Cardiac ventricle fibroblast (primary cell): ENCODE results near the gene ALB. TPM values are rescaled to one million over a fixed set of nuclear protein-coding genes. Genes with fewer than 3 reads are reported as not detected.

ENCODE experiments used
- total RNA-seq: library from RNA; depleted of rRNA; stranded (reverse); fragments of >200 nt; gene quantifications from 2 replicates; pipeline ENCODE4 v1.2.3, GENCODE V29; 2015

The ALB gene
- not detected in 2 replicates for total RNA-seq

GRCh38 chr4:73404042-73404441 lies at the start of gene ALB:
Gene ALB, plus strand, starts transcription at chr4:73404287. Its CDS starts 41 bp downstream, at chr4:73404328.

GRCh38 chr4:73435984-73436383 lies 31.9 kb downstream of the ALB start, which contains the start of gene AFP:
Gene AFP, plus strand, starts transcription at chr4:73436221. Its CDS starts 42 bp downstream, at chr4:73436263.

Other genes with a start within 250 kb of the ALB start
- 36.6 and 37.4 TPM in 2 replicates for gene ANKRD17, start 145.5 kb upstream of the ALB start, total RNA-seq
- 0.29 and 0.75 TPM in 2 replicates for gene AFP, start 31.9 kb downstream of the ALB start, total RNA-seq
- gene AFM, start 77.5 kb downstream of the ALB start, total RNA-seq = not detected in 2 replicates
- not detected in 2 replicates for gene RASSF6, start 216.1 kb downstream of the ALB start, total RNA-seq